ENCODE data around the gene RNU5B-1. TPM values are rescaled to one million over a fixed set of nuclear protein-coding genes. Genes with fewer than 3 reads are reported as not detected.

RNU5B-1 gene
- total and polyA plus RNA-seq, 2 of the 4 experiments (the other 2 are of a cell fraction), result not detected

DNA sequence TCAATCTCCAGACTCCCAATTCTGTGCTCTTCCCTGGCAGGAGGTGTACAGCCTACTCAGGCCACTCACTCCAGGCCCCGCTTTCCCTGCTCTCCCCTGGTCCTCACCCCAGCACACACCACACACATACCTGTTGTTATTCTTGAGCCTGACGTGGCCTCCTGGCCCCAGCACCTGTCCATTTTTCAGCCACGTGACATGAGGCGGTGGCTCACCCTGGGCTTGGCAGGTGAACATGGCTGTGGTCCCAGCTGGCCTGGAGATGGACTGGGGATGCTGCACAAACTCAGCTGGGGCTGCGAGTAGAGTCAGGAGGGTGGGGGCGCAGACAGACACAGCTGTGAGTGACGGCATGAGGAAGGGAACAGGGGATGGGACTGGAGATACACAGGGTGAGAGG, 27.3 kb downstream of the RNU5B-1 start:
- dilution Hi-C loops (cut with HindIII; ENCODE audit: low sequenced_read_pairs, unreplicated experiment) (no loop called here), intact Hi-C loops (cut with micrococcal nuclease) (no loop called here), in situ Hi-C loops (cut with MboI; ENCODE audit: low sequenced_read_pairs) (no loop called here)
- H2BK15ac ChIP-seq (ENCODE audit: low read depth, low read length), result no peak overlapping the region
- H3K79me1 ChIP-seq (ENCODE audit: low read depth in 1 of 2, low read length in 2 of 2), result no peaks in the 10 kb centered on the region
- no peaks in the 10 kb centered on the region for H3K9me1 ChIP-seq (ENCODE audit: insufficient read depth, low read length)
- H2BK120ac ChIP-seq (ENCODE audit: low read depth, low read length), result no peak overlapping the region
- H3K56ac ChIP-seq (ENCODE audit: extremely low read depth, insufficient read depth, low read length), result no peak overlapping the region
- no peak overlapping the region for H3K23ac ChIP-seq (ENCODE audit: low read depth, low read length)
- H3K4ac ChIP-seq (ENCODE audit: low read depth, low read length), result no peak overlapping the region
- H2AFZ ChIP-seq (replicated peaks; ENCODE audit: low read length, poor library complexity), result no peak overlapping the region
- ChIA-PET CTCF (no interaction called here), POLR2A (ENCODE audit: unreplicated experiment) (no interaction called here)
- H2AK9ac ChIP-seq (replicated peaks; ENCODE audit: low read depth, low read length, poor library complexity), result no peak overlapping the region
- H3K18ac ChIP-seq (ENCODE audit: low read depth, low read length), result no peak overlapping the region
- no peak overlapping the region for H3K4me2 ChIP-seq (ENCODE audit: low read depth, low read length)
- no peak for TF ChIP-seq MXI1 (IDR thresholded peaks at IDR 0.05; ENCODE audit: borderline replicate concordance, low read depth, low read length)
- no peak for TF ChIP-seq CEBPB (IDR thresholded peaks at IDR 0.05; ENCODE audit: low read depth, low read length)
- no peak for TF ChIP-seq SMC3 (IDR thresholded peaks at IDR 0.05; ENCODE audit: low read depth, low read length)
- TF ChIP-seq, protein P1, sequence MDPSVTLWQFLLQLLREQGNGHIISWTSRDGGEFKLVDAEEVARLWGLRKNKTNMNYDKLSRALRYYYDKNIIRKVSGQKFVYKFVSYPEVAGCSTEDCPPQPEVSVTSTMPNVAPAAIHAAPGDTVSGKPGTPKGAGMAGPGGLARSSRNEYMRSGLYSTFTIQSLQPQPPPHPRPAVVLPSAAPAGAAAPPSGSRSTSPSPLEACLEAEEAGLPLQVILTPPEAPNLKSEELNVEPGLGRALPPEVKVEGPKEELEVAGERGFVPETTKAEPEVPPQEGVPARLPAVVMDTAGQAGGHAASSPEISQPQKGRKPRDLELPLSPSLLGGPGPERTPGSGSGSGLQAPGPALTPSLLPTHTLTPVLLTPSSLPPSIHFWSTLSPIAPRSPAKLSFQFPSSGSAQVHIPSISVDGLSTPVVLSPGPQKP (IDR thresholded peaks at IDR 0.05; ENCODE audit: borderline replicate concordance, low read depth, low read length), result no peak
- no peak for TF ChIP-seq POLR2A (IDR thresholded peaks at IDR 0.05; ENCODE audit: low read depth, low read length)
- TF ChIP-seq RAD21 (IDR thresholded peaks at IDR 0.05; ENCODE audit: low read length), result no peak
- TF ChIP-seq, protein P2, sequence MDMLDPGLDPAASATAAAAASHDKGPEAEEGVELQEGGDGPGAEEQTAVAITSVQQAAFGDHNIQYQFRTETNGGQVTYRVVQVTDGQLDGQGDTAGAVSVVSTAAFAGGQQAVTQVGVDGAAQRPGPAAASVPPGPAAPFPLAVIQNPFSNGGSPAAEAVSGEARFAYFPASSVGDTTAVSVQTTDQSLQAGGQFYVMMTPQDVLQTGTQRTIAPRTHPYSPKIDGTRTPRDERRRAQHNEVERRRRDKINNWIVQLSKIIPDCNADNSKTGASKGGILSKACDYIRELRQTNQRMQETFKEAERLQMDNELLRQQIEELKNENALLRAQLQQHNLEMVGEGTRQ (IDR thresholded peaks at IDR 0.05; ENCODE audit: low read depth, low read length), result no peak
- TF ChIP-seq MAZ (IDR thresholded peaks at IDR 0.05; ENCODE audit: borderline replicate concordance, low read depth, low read length), result no peak
- no peak for TF ChIP-seq CHD1 (IDR thresholded peaks at IDR 0.05; ENCODE audit: low read depth, low read length)
- TF ChIP-seq NFE2L2 (IDR thresholded peaks at IDR 0.05; ENCODE audit: low read depth, low read length), result no peak
- TF ChIP-seq, protein P3, sequence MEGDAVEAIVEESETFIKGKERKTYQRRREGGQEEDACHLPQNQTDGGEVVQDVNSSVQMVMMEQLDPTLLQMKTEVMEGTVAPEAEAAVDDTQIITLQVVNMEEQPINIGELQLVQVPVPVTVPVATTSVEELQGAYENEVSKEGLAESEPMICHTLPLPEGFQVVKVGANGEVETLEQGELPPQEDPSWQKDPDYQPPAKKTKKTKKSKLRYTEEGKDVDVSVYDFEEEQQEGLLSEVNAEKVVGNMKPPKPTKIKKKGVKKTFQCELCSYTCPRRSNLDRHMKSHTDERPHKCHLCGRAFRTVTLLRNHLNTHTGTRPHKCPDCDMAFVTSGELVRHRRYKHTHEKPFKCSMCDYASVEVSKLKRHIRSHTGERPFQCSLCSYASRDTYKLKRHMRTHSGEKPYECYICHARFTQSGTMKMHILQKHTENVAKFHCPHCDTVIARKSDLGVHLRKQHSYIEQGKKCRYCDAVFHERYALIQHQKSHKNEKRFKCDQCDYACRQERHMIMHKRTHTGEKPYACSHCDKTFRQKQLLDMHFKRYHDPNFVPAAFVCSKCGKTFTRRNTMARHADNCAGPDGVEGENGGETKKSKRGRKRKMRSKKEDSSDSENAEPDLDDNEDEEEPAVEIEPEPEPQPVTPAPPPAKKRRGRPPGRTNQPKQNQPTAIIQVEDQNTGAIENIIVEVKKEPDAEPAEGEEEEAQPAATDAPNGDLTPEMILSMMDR (conservative IDR thresholded peaks at IDR 0.05; ENCODE audit: low read depth, low read length), result no peak
- no peak for TF ChIP-seq RCOR1 (IDR thresholded peaks at IDR 0.05; ENCODE audit: insufficient replicate concordance, low read length)
- TF ChIP-seq FOS (IDR thresholded peaks at IDR 0.05; ENCODE audit: low read depth, low read length), result no peak
- no peak for TF ChIP-seq MAFK (IDR thresholded peaks at IDR 0.05; ENCODE audit: low read depth, low read length)
- no peak for TF ChIP-seq BHLHE40 (IDR thresholded peaks at IDR 0.05; ENCODE audit: low read depth, low read length)
- no peak for TF ChIP-seq RFX5 (IDR thresholded peaks at IDR 0.05; ENCODE audit: low read depth, low read length)
- H3K36me3 ChIP-seq (ENCODE audit: control insufficient read depth, insufficient read depth, low read length), result no peaks in the 10 kb centered on the region
- H3K27me3 ChIP-seq (ENCODE audit: control insufficient read depth, insufficient read depth, low read length), result peaks cover 44% of the 10 kb centered on the region
- no peak overlapping the region for H4K91ac ChIP-seq (ENCODE audit: insufficient read depth, low read depth, low read length)
- no peak overlapping the region for H3K4me3 ChIP-seq (ENCODE audit: insufficient read depth, low read depth, low read length)
- no peaks in the 10 kb centered on the region for H3K4me1 ChIP-seq (ENCODE audit: control insufficient read depth, insufficient read depth, low read length)
- H2AK5ac ChIP-seq (ENCODE audit: low read depth, low read length), result no peak overlapping the region
- H2BK20ac ChIP-seq (ENCODE audit: low read depth, low read length), result no peak overlapping the region
- ATAC-seq (ENCODE audit: low read depth) (no peak), DNase-seq (no peak)
- H4K5ac ChIP-seq (ENCODE audit: low read depth, low read length), result no peak overlapping the region
- H3K14ac ChIP-seq (replicated peaks; ENCODE audit: low read depth, low read length), result no peak overlapping the region
- H3K9ac ChIP-seq (ENCODE audit: low read depth, low read length), result no peak overlapping the region
- no peak overlapping the region for H3K27ac ChIP-seq (ENCODE audit: insufficient read depth, low read length)
- no peaks in the 10 kb centered on the region for H3K9me3 ChIP-seq (ENCODE audit: control insufficient read depth, insufficient read depth, low read length)
- WGBS, 2 experiments (ENCODE audit: extremely low coverage in 2 of 2, insufficient read length in 1 of 2), result 71% methylated on average over 2 of the region's 7 CpGs; no CpG with 5 or more reads in 1 of the 2 experiments
- no peak overlapping the region for H2BK5ac ChIP-seq (ENCODE audit: low read depth, low read length, poor library complexity, severe bottlenecking)
- no TSS peak for BruUV-seq (replicated peaks)
- H4K20me1 ChIP-seq (ENCODE audit: insufficient read depth, low read length), result no peaks in the 10 kb centered on the region
- H4K8ac ChIP-seq (ENCODE audit: low read depth in 2 of 2, low read length in 2 of 2), result no peak overlapping the region
